Epidermal melanocyte (primary cell): ENCODE results near the gene OR52E1.

Experiments used
- DNase-seq: peaks from one replicate; pipeline ENCODE4 v3.0.0; 2011; ENCODE audit warnings: low spot score; ENCODE audit not compliant: insufficient read length

Gene OR52E1

DNA sequence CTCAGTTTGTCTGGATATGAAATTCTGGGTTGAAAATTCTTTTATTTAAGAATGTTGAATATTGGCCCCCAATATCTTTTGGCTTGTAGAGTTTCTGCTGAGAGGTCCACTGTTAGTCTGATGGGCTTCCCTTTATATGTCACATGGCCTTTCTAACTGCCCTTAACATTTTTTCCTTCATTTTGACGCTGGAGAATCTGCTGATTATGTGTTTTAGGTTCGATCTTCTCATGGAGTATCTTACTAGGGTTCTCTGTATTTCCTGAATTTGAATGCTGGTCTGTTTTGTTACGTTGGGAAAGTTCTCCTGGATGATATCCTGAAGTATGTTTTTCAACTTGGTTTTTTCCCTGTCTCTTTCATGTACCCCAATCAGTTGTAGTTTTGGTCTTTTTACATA is 46.0 kb downstream of the OR52E1 start:
- DNase-seq: no peak

DNA sequence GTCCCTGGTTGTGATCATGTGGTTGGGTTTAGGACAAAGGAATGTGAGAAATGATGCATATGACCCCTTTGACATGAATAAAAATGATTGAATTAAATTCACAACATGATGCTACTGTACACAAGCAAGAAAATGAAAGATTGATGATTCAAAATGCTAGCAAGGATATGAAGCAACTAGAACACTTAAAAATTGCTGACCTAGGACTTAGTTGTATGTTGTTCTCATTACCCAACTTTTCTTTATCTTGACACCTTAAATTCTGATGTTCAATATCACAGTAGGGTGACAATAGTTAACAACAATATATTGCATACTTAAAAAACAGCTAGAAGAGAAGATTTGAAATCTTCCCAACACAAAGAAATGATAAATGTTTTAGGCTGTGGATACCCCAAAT is 48.2 kb downstream of the OR52E1 start:
- no peak for DNase-seq

DNA sequence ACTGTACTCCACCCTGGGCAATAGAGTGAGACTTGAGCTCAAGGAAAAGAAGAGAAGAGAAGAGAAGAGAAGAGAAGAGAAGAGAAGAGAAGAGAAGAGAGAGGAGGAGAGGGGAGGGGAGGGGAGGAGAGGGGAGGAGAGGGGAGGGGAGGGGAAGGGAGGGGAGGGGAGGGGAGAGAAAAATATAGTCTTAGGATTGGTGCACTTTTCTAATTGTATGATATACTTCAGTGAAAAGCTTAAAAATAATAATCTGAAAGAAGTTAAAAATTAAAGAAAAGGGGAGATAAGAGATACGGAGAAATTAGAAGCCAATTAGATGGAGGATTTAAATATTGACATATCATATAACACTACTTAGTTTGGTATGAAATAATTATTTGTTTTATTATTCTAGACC is 49.5 kb downstream of the OR52E1 start:
- DNase-seq: no peak
